ENCODE data around the gene SENP1.

SENP1 gene

GRCh38 chr12:48027183-48028002 is 78.5 kb downstream of the SENP1 start:
- no peak for DNase-seq
- in situ Hi-C loops (cut with HindIII; ENCODE audit: low pct_ligation_motif_present, low pct_unique_long_range_greater_than_20kb, low sequenced_read_pairs): no loop called here

GRCh38 chr12:48026060-48026827 is 79.6 kb downstream of the SENP1 start:
- in situ Hi-C loops (cut with HindIII; ENCODE audit: low pct_ligation_motif_present, low pct_unique_long_range_greater_than_20kb, low sequenced_read_pairs): no loop called here
- DNase-seq: no peak

GRCh38 chr12:48025281-48025680 is 80.6 kb downstream of the SENP1 start:
- DNase-seq: no peak
- in situ Hi-C loops (cut with HindIII; ENCODE audit: low pct_ligation_motif_present, low pct_unique_long_range_greater_than_20kb, low sequenced_read_pairs): no loop called here

GRCh38 chr12:48024735-48025134 is 81.1 kb downstream of the SENP1 start:
- in situ Hi-C loops (cut with HindIII; ENCODE audit: low pct_ligation_motif_present, low pct_unique_long_range_greater_than_20kb, low sequenced_read_pairs): no loop called here
- no peak for DNase-seq

GRCh38 chr12:48023386-48023785 is 82.5 kb downstream of the SENP1 start:
- in situ Hi-C loops (cut with HindIII; ENCODE audit: low pct_ligation_motif_present, low pct_unique_long_range_greater_than_20kb, low sequenced_read_pairs): no loop called here
- DNase-seq: no peak

GRCh38 chr12:48022676-48023385 is 83.0 kb downstream of the SENP1 start:
- no peak for DNase-seq
- in situ Hi-C loops (cut with HindIII; ENCODE audit: low pct_ligation_motif_present, low pct_unique_long_range_greater_than_20kb, low sequenced_read_pairs): no loop called here

GRCh38 chr12:48022180-48022521 is 83.7 kb downstream of the SENP1 start:
- no peak for DNase-seq
- in situ Hi-C loops (cut with HindIII; ENCODE audit: low pct_ligation_motif_present, low pct_unique_long_range_greater_than_20kb, low sequenced_read_pairs): no loop called here

GRCh38 chr12:48021485-48022179 is 84.2 kb downstream of the SENP1 start:
- DNase-seq: no peak
- in situ Hi-C loops (cut with HindIII; ENCODE audit: low pct_ligation_motif_present, low pct_unique_long_range_greater_than_20kb, low sequenced_read_pairs): no loop called here

GRCh38 chr12:48019639-48020265 is 86.1 kb downstream of the SENP1 start:
- no peak for DNase-seq
- in situ Hi-C loops (cut with HindIII; ENCODE audit: low pct_ligation_motif_present, low pct_unique_long_range_greater_than_20kb, low sequenced_read_pairs): no loop called here

- in situ Hi-C loops (cut with HindIII; ENCODE audit: low pct_ligation_motif_present, low pct_unique_long_range_greater_than_20kb, low sequenced_read_pairs): no loop called here
- no peak for DNase-seq
Observed at GRCh38 chr12:48018618-48018995, 87.3 kb downstream of the SENP1 start.

GRCh38 chr12:48017921-48018617 is 87.8 kb downstream of the SENP1 start:
- DNase-seq: no peak

GRCh38 chr12:48017496-48017895 is 88.4 kb downstream of the SENP1 start:
- in situ Hi-C loops (cut with HindIII; ENCODE audit: low pct_ligation_motif_present, low pct_unique_long_range_greater_than_20kb, low sequenced_read_pairs): no loop called here
- no peak for DNase-seq

More at GRCh38 chr12:48017921-48018617, 87.8 kb downstream of the SENP1 start:
- in situ Hi-C loops (cut with HindIII; ENCODE audit: low pct_ligation_motif_present, low pct_unique_long_range_greater_than_20kb, low sequenced_read_pairs): no loop called here

GRCh38 chr12:48016373-48017020 is 89.4 kb downstream of the SENP1 start:
- no peak for DNase-seq
- in situ Hi-C loops (cut with HindIII; ENCODE audit: low pct_ligation_motif_present, low pct_unique_long_range_greater_than_20kb, low sequenced_read_pairs): no loop called here

- in situ Hi-C loops (cut with HindIII; ENCODE audit: low pct_ligation_motif_present, low pct_unique_long_range_greater_than_20kb, low sequenced_read_pairs): no loop called here
- no peak for DNase-seq
Observed at GRCh38 chr12:48015954-48016353, 89.9 kb downstream of the SENP1 start.

GRCh38 chr12:48015129-48015528 is 90.8 kb downstream of the SENP1 start:
- in situ Hi-C loops (cut with HindIII; ENCODE audit: low pct_ligation_motif_present, low pct_unique_long_range_greater_than_20kb, low sequenced_read_pairs): no loop called here
- DNase-seq: no peak

- in situ Hi-C loops (cut with HindIII; ENCODE audit: low pct_ligation_motif_present, low pct_unique_long_range_greater_than_20kb, low sequenced_read_pairs): no loop called here
- DNase-seq: no peak
Observed at GRCh38 chr12:48013287-48013686, 92.6 kb downstream of the SENP1 start.

- no peak for DNase-seq
- in situ Hi-C loops (cut with HindIII; ENCODE audit: low pct_ligation_motif_present, low pct_unique_long_range_greater_than_20kb, low sequenced_read_pairs): no loop called here
Observed at GRCh38 chr12:48012070-48012469, 93.8 kb downstream of the SENP1 start.

All from ACHN (cell line).